GM12878 (cell line): ENCODE measurements around the gene R3HDM2. TPM values are rescaled to one million over a fixed set of nuclear protein-coding genes. Genes with fewer than 3 reads are reported as not detected.
A peak's percentile ranks its signal among the peaks of the same experiment; 100 is the strongest.

Experiments used
- ATAC-seq: fragments of 200-7000 bp; cut with Tn5 transposase; 3 replicates; pipeline ENCODE4 v1.9.1; 2020; ENCODE audit warnings: mild to moderate bottlenecking, moderate library complexity
- BruUV-seq: library from RNA; stranded (reverse); fragments of 400-500 nt; replicated peaks from 2 replicates; lab custom pipeline; 2021; lab: Mats Ljungman, UMichigan
- CTCF ChIA-PET: fragments of 300-600 bp; sonication (Branson Sonifier 250); formaldehyde crosslinking; extraction: SDS; loops from one replicate; lab custom pipeline; 2021; ENCODE audit warnings: inconsistent platforms; lab: Yijun Ruan, JAX
- POLR2A ChIA-PET: fragments of 350-600 bp; formaldehyde crosslinking; extraction: SDS; loops from one replicate; lab custom pipeline; 2021; ENCODE audit warnings: inconsistent platforms; lab: Charles Lee
- RAD21 ChIA-PET: fragments of 300-600 bp; sonication (Branson Sonifier 250); formaldehyde crosslinking; loops from one replicate; lab custom pipeline; 2023; ENCODE audit warnings: antibody characterized with exemption; ENCODE audit not compliant: unreplicated experiment; lab: Charles Lee
- SMC1A ChIA-PET: fragments of 300-600 bp; sonication (Branson Sonifier 250); formaldehyde crosslinking; loops from one replicate; lab custom pipeline; 2023; ENCODE audit not compliant: unreplicated experiment, uncharacterized antibody; lab: Charles Lee
- DNase-seq: peaks from one replicate; pipeline ENCODE4 v3.0.0-alpha.2; 2011; ENCODE audit warnings: low read depth, low spot score
- FAIRE-seq: peaks from 3 replicates; lab custom pipeline; 2011; peaks lifted over from hg19 to GRCh38; lab: Jason Lieb, UNC
- H2AFZ ChIP-seq: 2 replicates; pipeline ENCODE4 v1.6.0; 2011; ENCODE audit warnings: low read depth, low read length, control low read depth; ENCODE audit not compliant: control insufficient read depth
- H3K27ac ChIP-seq: 2 replicates; pipeline ENCODE4 v1.5.1; 2011; ENCODE audit warnings: control low read depth; ENCODE audit not compliant: control insufficient read depth, insufficient read depth
- H3K27me3 ChIP-seq, 2 experiments: replicated peaks in 1 of 2; 2 replicates each; pipeline versions ENCODE4 v1.6.0 to v1.6.1; 2011; ENCODE audit warnings: low read length in 1 of 2; ENCODE audit not compliant: control insufficient read depth in 2 of 2, insufficient read depth in 2 of 2
- H3K36me3 ChIP-seq, 2 experiments: 2 replicates each; pipeline ENCODE4 v1.5.1; 2011; ENCODE audit warnings: low read length in 1 of 2; ENCODE audit not compliant: control insufficient read depth in 2 of 2, insufficient read depth in 2 of 2
- H3K4me1 ChIP-seq: 2 replicates; pipeline ENCODE4 v1.6.1; 2011; ENCODE audit warnings: mild to moderate bottlenecking, low read length, moderate library complexity, mixed read lengths; ENCODE audit not compliant: control insufficient read depth, insufficient read depth
- H3K4me2 ChIP-seq: 2 replicates; pipeline ENCODE4 v1.6.0; 2011; ENCODE audit warnings: control low read depth; ENCODE audit not compliant: control insufficient read depth, insufficient read depth
- H3K4me3 ChIP-seq: fragments of 200-600 bp; sonication (generic); 2 replicates; pipeline ENCODE4 v1.5.1; 2016
- H3K79me2 ChIP-seq: 2 replicates; pipeline ENCODE4 v1.6.0; 2011; ENCODE audit warnings: low read length; ENCODE audit not compliant: control insufficient read depth, insufficient read depth
- H3K9ac ChIP-seq: 2 replicates; pipeline ENCODE4 v1.8.0; 2011; ENCODE audit warnings: low read length, control low read depth, mixed read lengths; ENCODE audit not compliant: control insufficient read depth, insufficient read depth
- H3K9me3 ChIP-seq: replicated peaks from 3 replicates; pipeline ENCODE4 v1.5.1; 2011; ENCODE audit warnings: mild to moderate bottlenecking, low read length; ENCODE audit not compliant: control insufficient read depth, insufficient read depth
- H4K20me1 ChIP-seq: 2 replicates; pipeline ENCODE4 v1.6.0; 2011; ENCODE audit not compliant: control insufficient read depth, insufficient read depth
- BHLHE40 ChIP-seq, 2 experiments: fragments of 450-650 bp in 1 of 2; IDR thresholded peaks; 2 replicates each; pipeline ENCODE4 v1.6.1; 2011 to 2017; ENCODE audit warnings: low read depth in 2 of 2, borderline replicate concordance in 1 of 2, improper control_type of control experiment in 1 of 2, low read length in 1 of 2, mild to moderate bottlenecking in 1 of 2
- EZH2 ChIP-seq: IDR thresholded peaks from 2 replicates; pipeline ENCODE4 v1.6.1; 2012; ENCODE audit warnings: low read depth, mild to moderate bottlenecking, control low read depth, inconsistent platforms, low read length, borderline replicate concordance; ENCODE audit not compliant: control insufficient read depth
- KLF5 ChIP-seq: fragments of 450-650 bp; IDR thresholded peaks from 2 replicates; pipeline ENCODE4 v1.6.1; 2014; ENCODE audit warnings: mild to moderate bottlenecking; ENCODE audit not compliant: partially characterized antibody
- MEF2B ChIP-seq: fragments of 450-650 bp; IDR thresholded peaks from 2 replicates; pipeline ENCODE4 v1.6.1; 2018; ENCODE audit warnings: mild to moderate bottlenecking, moderate library complexity; ENCODE audit not compliant: partially characterized antibody, poor library complexity, severe bottlenecking
- NR2F1 ChIP-seq: fragments of 450-650 bp; conservative IDR thresholded peaks from 2 replicates; pipeline ENCODE4 v1.6.1; 2017; ENCODE audit warnings: mild to moderate bottlenecking
- PAX5 ChIP-seq: IDR thresholded peaks from 2 replicates; pipeline ENCODE4 v1.6.1; 2011; ENCODE audit warnings: low read depth, low read length, borderline replicate concordance
- RAD21 ChIP-seq: IDR thresholded peaks from 2 replicates; pipeline ENCODE4 v1.6.1; 2011; ENCODE audit warnings: mild to moderate bottlenecking, low read depth, low read length, moderate library complexity; ENCODE audit not compliant: insufficient read depth
- RUNX3 ChIP-seq: IDR thresholded peaks from 2 replicates; pipeline ENCODE4 v1.6.1; 2012; ENCODE audit warnings: low read length, inconsistent platforms
- TBL1XR1 ChIP-seq: IDR thresholded peaks from 2 replicates; pipeline ENCODE4 v1.6.1; 2012; ENCODE audit warnings: low read depth, low read length, improper control_type of control experiment
- WGBS: methylation state at CpG from one replicate; pipeline ENCODE4 v1.1.6; 2016; ENCODE audit warnings: low lambda C conversion rate; ENCODE audit not compliant: insufficient replicate concordance, insufficient coverage; ENCODE audit errors: missing lambda C conversion rate; 5-methylcytosine and 5-hydroxymethylcytosine counted together
- in situ Hi-C: fragments of 300-500 bp; cut with MboI; formaldehyde crosslinking; loops from 9 replicates; pipeline ENCODE4 v1.14.3; 2018; ENCODE audit warnings: mixed read lengths
- intact Hi-C: fragments of 100-400 bp; cut with micrococcal nuclease; formaldehyde crosslinking; loops from one replicate; pipeline ENCODE4 v1.14.2; 2022; ENCODE audit not compliant: unreplicated experiment
- polyA plus RNA-seq, 11 experiments: library from polyadenylated mRNA; depleted of rRNA in 4 of 11; unstranded in 6 of 11; stranded (reverse) in 5 of 11; fragments of >200 nt; fragmentation: Nextera tagmentation in 4 of 11; fragmentation: Illumina TruSeq in 1 of 11; extraction: Ambion mirVana in 4 of 11; extraction: Trizol in 1 of 11; gene quantifications; 1 replicate in 1 of 11; 2 replicates in 10 of 11; pipeline versions ENCODE4 v1.2.1 to v1.2.3, GENCODE V29; 2011 to 2016; ENCODE audit warnings: inconsistent platforms in 2 of 11, missing spikeins in 2 of 11, low read depth in 1 of 11
- total RNA-seq, 4 experiments: library from RNA; depleted of rRNA in 3 of 4; stranded (reverse); fragments of >200 nt in 3 of 4; fragmentation: Illumina TruSeq in 1 of 4; extraction: Trizol in 1 of 4; gene quantifications; 2 replicates each; pipeline versions ENCODE4 v1.2.1 to v1.2.3, GENCODE V29; 2013 to 2021
- TF ChIP-seq, protein P1 (sequence below): IDR thresholded peaks from 2 replicates; pipeline ENCODE4 v1.6.1; 2012; ENCODE audit warnings: low read depth, low read length, improper control_type of control experiment

Gene R3HDM2
- total and polyA plus RNA-seq, 10 of the 15 experiments (the other 5 are each of a cell fraction or from before 2014, with no cell fraction given): 4.6 to 26.1 (median 11.2) TPM

DNA sequence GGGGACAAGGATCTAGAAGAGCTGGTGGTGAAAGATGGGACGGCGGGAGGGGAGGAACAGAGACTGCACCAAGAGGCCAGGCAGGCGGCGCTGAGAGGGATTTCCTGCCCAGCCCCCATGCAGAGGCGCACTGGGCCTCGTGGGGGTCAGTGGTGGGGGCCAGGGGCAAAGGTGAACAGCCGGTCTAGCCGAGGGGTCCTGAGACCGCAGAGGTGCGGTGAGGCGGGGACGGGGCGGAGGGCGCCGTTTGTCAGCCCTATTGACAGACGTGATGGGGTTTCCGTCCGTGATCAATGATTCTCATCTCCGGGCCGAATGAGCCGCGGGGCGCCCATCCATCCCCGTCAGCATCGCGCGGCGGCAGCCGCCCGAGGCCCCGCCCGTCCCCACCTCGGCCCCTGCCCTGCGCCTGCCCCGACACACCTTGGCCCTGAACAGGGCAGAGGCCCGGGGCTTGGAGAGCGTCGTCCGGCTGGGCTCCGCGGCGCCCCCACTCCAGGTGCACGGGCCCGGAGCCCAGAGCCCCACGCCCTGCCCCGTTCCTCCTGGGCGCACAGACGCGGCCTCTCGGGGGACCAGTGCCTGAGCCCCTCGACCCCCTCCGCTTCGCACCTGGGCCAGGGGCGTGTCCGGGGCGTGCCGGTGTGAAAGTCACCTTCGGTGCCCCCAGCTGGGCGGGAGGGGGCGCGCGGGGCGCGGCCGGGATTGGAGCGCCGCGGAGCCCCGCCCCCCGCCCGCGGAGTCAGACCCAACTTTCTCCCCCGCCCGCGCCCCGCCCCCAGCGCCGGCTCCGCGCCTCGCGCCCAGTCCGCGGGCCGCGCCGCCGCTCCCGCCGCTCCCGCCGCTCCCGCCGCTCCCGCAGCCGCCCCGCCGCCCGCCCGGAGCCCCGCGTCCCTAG is 214.6 kb downstream of the R3HDM2 start, which contains the start of gene NXPH4:
TSS of gene NXPH4 (plus strand) at position 781 of the 898 bp plus-strand sequence. CDS start 176 bp downstream, outside the sequence.
- no peaks in the 10 kb centered on the region for H3K79me2 ChIP-seq
- DNase-seq: no peak
- no peak within 1 kb of the TSS for H3K9ac ChIP-seq
- peak within 1 kb of the TSS; percentile 93 for H3K4me2 ChIP-seq
- no peak within 1 kb of the TSS for H3K27ac ChIP-seq
- SMC1A ChIA-PET: interaction anchor here (3.6 to 4.2 kb wide), 2 partner anchors 14 to 25 kb away, joined by 36 to 55 read pairs; partner anchors contain the start of gene SHMT2
- peak; percentile 11 for ATAC-seq
- H3K27me3 ChIP-seq: peaks cover 31 to 34% of the 10 kb centered on the region in 2 experiments
- no TSS peak for BruUV-seq
- FAIRE-seq: no peak
- in situ Hi-C loops: no loop called here
- under 1% methylated on average over 44 of the region's 102 CpGs for WGBS
- peaks cover 13% of the 10 kb centered on the region for H3K4me1 ChIP-seq
- H4K20me1 ChIP-seq: no peaks in the 10 kb centered on the region
- no peaks in the 10 kb centered on the region for H3K9me3 ChIP-seq
- peak within 1 kb of the TSS; percentile 15; the same call in 1 of the 2 replicates for H2AFZ ChIP-seq
- no peaks in the 10 kb centered on the region for H3K36me3 ChIP-seq
- peak within 1 kb of the TSS; percentile 50 for H3K4me3 ChIP-seq
- POLR2A ChIA-PET: no interaction called here
- CTCF ChIA-PET: interaction anchor here (0.6 to 4.7 kb wide), 8 partner anchors 11 to 244 kb away, joined by 3 to 271 read pairs (median 6); partner anchors contain the start of gene SHMT2
- TF ChIP-seq RAD21 (no peak), KLF5 (no peak), PAX5 (no peak), TBL1XR1 (no peak), RUNX3 (peak; percentile 7; the same call in 1 of the 2 replicates), MEF2B (no peak), EZH2 (0 out of 2 replicates have a peak, but pooled peaks have one; percentile 66), BHLHE40 (IDR thresholded peaks at IDR 0.05; ENCODE audit: borderline replicate concordance in 1 of 2, low read depth in 2 of 2, low read length in 1 of 2) (peak in 1 of 2 experiments; percentile 33; a peak in 1 of 4 replicates), NR2F1 (0 out of 2 replicates have a peak, but pooled peaks have one; percentile 19)
- TF ChIP-seq, protein P1, sequence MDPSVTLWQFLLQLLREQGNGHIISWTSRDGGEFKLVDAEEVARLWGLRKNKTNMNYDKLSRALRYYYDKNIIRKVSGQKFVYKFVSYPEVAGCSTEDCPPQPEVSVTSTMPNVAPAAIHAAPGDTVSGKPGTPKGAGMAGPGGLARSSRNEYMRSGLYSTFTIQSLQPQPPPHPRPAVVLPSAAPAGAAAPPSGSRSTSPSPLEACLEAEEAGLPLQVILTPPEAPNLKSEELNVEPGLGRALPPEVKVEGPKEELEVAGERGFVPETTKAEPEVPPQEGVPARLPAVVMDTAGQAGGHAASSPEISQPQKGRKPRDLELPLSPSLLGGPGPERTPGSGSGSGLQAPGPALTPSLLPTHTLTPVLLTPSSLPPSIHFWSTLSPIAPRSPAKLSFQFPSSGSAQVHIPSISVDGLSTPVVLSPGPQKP: no peak
- RAD21 ChIA-PET: interaction anchor here (0.6 to 3.6 kb wide), 8 partner anchors 11 to 31 kb away, joined by 3 to 21 read pairs (median 3); partner anchors contain the start of gene SHMT2
- intact Hi-C loops: no loop called here
